IMR-90 (cell line): Measurements from ENCODE around the gene PRRG2.

ENCODE experiments used
- BHLHE40 ChIP-seq: fragments of 150-350 bp; IDR thresholded peaks from 2 replicates; pipeline ENCODE4 v1.6.1; 2016; ENCODE audit warnings: mild to moderate bottlenecking, low read depth, low read length
- CTCF ChIP-seq: conservative IDR thresholded peaks from 2 replicates; pipeline ENCODE4 v1.5.1; 2012; ENCODE audit warnings: mild to moderate bottlenecking, low read depth, low read length, improper control_type of control experiment
- POLR2A ChIP-seq: IDR thresholded peaks from 2 replicates; pipeline ENCODE4 v1.6.1; 2012; ENCODE audit warnings: mild to moderate bottlenecking, low read depth, low read length
- RAD21 ChIP-seq: IDR thresholded peaks from 2 replicates; pipeline ENCODE4 v1.6.1; 2012; ENCODE audit warnings: low read length, improper control_type of control experiment
- RCOR1 ChIP-seq: IDR thresholded peaks from 2 replicates; pipeline ENCODE4 v1.6.1; 2012; ENCODE audit warnings: mild to moderate bottlenecking, low read length, improper control_type of control experiment; ENCODE audit not compliant: insufficient replicate concordance
- SMC3 ChIP-seq: fragments of 150-350 bp; IDR thresholded peaks from 2 replicates; pipeline ENCODE4 v1.6.1; 2016; ENCODE audit warnings: low read depth, mild to moderate bottlenecking, antibody characterized with exemption, low read length, moderate library complexity

GRCh38 chr19:49560358-49560900, 20.7 kb upstream of the PRRG2 start:
- TF ChIP-seq SMC3 (no peak), CTCF (no peak), BHLHE40 (no peak), POLR2A (no peak), RCOR1 (no peak), RAD21 (no peak)
